ENCODE data around the gene PAX2.

The PAX2 gene

DNA sequence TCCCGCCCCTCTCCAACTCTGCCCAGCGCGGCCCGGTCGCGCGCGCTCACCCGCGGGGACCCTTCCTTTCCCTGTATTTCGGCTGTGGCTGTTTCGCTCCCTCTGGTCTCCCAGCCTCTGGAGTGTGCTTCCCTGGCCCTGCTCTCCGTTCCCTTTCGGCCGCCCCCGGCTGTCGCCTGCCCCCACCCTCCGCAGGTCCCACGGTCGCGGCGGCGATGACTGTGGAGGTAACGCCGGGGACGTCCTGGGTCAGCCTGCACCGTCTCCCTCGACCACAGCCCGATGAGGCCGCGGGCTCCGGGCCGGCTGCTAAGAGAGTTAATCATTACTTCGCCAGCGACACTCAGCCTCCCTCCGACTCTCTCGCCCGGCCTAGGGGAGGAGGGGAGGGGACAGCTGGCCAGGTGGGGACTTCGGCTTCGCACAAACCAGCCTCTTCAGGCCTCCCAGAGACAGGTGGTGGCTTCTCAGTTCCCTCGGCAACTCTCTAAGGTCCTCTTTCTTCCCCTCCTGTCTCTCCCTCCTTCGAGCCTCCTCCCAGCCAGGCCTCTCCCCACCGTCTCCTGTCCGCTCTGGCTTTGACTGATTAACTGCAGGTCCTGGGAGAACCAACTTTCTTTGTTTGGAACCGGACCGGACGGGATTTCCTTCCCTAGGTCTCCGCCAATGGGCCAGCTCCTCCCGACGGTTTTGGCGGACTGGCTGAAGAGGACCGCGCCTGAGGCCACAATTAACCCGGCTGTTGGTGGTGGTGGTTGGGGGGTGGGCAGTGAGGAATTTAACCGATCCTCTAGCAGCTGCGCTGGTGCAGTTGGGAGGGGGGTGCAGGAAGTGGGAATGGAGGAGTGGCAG lies 5.6 kb upstream of the PAX2 start:
- FAIRE-seq (peak; percentile 23), DNase-seq (ENCODE audit: low spot score) (no peak)

DNA sequence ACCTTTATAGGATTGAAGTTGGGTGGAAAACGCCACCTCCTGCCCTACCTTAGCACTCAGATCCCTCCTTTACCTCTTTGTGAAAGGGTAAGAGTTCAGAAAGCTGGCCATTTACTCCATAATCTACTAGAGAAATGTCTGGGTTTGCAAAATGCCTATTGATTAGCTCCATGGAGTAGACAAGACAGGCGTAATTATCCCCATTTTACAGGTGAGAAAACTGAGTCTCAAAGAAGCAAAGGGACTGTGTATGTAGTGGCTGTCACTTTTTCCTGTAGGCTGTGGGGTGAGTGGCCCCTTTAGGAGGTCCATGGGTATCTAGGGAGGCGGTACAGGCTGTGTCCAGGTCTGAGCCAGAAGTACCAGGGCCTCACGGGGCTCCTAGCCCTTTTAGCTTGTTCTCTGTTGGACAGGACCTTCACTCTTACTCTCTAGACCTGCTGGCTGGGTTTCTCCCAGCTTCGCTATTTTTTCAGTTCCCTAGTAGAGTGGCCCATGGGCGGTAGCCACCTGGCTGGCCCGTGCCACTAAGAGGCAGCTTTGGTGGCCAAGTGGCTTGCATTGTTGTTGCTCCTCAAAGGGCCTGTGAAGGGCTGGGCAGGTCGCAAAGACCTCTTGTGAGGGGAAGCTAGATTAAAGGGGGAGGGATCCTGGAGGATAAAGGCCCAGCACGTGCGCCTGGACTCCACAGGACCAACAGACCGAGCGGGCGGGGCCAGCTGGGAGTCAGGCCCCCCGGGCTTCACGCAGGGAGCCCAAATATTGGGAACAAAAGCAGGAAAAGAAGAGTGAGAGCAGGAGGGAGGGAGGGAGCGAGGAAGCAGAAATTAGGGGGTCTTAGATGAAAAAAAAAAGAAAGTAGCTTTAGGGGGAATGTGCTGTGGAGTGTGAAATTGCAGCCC lies 4.7 kb upstream of the PAX2 start:
- DNase-seq (ENCODE audit: low spot score) = no peak
- FAIRE-seq = no peak

DNA sequence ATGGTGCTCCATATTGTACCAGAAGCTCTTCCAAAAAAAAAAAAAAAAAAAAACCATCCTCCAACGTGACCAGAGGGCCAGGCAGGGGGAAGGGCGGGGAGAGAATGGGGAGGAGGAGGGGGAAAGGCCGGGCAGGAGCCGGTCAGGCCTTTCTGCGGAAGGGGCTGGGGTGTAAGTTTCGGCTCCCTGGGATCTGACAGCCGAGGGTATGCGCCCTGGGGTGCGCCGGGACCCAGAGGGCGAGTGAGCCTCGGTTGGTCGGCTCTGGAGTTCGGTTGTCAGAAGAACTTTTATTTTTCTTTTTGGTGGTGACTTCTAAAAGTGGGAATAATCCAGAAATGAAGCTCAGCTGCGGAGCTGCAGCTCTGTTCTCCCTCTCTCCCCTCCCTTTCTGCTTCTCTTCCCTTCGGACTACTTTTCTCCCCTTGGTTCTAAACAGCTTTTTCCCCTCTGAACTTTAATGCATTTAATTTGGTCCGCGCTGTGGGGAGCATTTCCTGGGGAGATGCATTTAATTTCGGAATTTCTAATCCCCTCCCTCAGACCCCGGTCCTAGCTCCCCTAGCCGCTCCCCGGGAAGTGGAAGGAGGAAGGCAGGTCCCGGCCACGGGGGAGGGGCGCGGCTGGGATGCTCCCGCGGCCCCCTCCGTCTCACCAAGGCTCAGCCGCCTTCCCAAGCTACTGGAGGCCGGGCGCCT lies 3.9 kb upstream of the PAX2 start:
- FAIRE-seq = no peak

DNA sequence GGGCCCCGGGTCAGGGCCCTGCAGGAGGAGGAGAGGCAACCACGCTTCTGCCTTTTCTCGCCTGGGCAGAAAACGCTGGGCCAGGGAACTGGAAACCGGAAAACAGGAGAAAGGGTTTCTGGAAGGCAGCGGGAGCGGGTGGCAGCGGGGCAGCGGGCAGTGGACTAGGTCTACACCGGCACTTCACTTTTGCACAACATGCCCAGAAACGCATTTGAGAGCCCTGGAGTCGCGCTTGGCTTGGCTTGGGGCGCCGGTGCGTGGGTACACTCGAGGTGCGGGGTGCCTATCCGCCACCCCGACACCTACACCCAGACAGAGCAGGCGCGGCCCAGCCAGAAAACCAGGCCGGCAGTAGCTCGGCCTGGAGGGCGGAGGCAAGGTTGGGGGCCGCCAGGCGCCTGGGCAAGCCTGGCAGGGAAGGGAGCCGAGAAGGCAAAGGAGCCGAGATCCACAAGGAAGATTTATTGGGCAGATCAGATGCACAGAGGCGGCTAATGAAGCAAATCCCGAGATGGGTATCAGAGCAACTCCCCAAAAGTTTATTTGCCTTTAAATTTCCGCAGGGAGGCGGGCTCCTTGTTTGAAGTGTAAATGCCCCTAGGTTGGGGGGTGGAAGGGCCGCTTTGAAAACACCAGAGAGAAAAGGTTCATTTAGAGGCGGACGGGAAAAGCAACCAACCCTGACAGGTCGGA lies 3.2 kb upstream of the PAX2 start:
- DNase-seq (ENCODE audit: low spot score) = no peak

More for the DNA sequence above, 3.9 kb upstream of the PAX2 start:
- no peak for DNase-seq (ENCODE audit: low spot score)

DNA sequence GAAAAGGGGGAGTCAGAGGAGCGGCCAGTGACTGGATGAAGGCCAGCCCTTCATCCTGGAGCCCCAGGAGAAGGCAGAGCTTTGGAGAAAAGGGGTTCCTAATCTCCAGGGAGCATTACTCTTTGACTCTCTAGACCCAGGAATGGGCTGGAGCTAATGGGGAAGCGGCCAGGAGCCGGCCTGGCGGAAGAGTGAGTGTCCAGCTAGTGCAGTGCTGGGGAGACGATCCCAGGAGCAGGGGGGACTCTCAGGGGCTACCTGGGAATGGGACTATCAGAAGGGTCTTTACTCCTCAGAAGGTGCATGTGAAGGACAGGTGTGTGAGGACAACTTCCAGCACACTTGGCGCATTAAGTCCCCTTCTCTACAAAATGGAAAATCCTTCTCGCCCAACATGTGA lies 2.4 kb upstream of the PAX2 start:
- FAIRE-seq (no peak), DNase-seq (ENCODE audit: low spot score) (no peak)

More for the DNA sequence above, 3.2 kb upstream of the PAX2 start:
- FAIRE-seq = no peak

DNA sequence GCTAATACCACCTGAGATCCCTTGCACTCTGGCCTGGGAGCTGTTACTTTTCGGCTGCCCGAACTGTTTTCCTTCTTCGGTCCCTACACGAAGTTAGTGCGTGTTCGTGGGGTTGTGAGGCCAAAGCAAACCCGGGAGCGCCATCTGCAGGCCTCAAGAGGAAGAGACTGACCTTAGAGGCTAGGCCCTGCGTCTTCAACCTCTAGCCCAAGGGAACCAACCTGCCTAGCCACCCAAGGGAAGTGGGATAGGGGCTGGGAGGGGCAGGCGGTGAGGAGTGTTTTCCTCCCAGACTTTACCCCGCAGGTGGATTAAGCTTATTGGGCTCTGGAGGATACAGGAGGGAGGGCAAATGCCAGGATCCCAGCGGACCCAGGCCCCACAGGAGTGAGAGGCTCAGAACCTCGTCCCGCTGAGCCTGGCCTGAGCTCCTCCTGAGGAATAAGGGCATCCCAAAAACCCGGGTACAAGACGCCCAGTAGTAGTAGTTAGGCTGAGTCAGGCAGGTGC lies 1.7 kb upstream of the PAX2 start:
- DNase-seq (ENCODE audit: low spot score) (peak; percentile 78), FAIRE-seq (peak; percentile 94)

DNA sequence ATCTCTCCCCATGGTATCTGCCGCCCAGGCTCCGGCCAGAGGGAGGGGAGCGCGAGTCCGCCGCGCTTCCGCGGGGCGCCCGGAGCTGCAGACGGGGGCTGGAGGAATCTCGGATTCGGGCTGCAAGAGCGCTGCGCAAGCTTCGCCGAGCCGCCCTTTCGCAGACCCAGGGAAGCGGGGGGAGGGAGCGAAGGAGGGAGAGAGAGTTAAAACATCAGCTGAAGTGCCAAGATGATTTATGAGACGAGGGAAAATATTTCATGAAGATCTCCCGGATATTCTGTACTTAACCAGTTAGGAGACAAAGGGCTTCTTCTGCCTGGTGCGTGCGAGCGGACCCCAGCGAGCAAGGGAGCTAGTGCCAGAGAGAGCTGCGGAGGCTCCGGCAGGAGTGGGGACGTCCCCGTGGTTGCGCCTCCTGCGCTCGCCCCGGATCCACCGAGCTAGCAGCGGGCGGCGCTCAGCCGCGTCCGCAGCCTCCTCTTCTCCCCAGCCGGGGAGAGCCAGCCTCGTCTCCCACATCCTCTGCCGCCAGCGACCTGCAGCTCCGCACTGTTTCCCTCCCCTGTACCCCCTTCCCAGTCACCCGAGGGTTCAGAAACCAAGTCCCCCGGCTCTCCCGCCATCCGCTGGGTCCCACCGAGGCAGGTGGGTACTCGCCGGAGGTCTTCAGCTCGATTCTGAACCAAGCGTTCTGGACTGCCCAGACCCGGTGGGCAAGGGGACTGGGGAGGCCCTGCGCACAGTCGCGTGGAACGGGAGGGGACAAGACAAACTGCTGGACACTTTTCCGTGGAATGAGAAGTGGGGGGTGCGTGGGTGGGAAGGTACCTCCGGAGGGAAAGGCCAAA lies 1.0 kb upstream of the PAX2 start:
- no peak for FAIRE-seq
- DNase-seq (ENCODE audit: low spot score) = peak; percentile 58

DNA sequence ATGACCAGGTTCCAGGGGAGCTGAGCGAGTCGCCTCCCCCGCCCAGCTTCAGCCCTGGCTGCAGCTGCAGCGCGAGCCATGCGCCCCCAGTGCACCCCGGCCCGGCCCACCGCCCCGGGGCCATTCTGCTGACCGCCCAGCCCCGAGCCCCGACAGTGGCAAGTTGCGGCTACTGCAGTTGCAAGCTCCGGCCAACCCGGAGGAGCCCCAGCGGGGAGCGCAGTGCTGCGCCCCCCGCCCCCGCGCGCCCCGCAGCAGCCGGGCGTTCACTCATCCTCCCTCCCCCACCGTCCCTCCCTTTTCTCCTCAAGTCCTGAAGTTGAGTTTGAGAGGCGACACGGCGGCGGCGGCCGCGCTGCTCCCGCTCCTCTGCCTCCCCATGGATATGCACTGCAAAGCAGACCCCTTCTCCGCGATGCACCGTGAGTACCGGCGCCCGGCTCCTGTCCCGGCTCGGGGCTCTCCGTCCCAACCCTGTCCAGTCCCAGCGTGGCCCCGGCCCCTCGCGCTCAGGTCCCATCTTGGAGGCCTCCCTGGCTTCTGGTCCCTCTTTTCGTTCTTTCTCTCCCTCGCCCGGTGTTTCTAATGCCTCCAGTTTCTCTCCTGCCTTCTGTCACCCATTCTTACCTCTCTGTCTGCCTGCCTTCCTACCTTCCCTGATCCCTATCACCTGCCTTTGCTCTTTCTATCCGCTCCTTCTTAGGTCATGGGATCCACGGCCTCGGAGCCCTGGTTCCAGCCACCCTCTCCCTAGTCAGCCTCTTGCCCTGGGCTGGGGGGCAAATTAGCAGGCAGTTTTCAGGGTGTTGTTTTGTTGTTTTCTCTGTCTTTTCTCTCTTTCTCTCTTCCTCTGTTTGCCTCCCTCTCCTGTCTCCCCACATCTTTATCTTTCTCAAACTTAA lies 751 bp downstream of the PAX2 start:
- no peak for FAIRE-seq

DNA sequence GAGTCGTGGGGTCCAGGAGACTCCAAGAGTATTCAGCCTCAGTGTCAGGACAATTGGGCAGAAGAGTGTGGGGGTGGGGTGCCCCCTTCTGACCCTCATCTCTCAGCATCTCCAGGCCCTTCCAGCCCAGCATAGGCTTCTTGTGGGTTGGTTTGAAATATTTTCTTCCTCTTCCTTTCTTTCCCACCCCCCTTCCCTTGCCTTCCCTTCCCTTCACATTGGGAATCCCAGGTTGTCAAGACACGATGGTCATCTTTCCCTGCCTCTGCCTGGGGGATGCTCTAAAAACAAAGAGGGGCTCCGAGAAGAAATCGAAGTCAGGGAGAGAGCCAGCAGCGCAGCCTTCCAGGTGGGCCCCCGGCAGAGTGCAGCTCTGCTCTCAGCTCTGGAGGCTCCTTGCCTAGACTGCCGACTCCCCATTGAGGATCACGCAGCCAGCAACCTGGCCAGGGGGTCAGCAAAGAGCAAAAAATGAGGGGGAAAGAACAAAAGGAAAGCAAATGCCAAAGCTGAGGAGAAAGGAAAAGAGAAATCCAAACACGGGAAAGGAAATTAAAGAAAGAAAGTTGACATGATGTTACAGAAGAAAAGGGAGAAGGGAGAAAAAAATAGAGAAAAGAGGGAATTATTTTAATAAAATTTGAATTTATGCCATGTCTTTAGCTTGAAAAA lies 1.5 kb downstream of the PAX2 start:
- DNase-seq (ENCODE audit: low spot score) (no peak), FAIRE-seq (no peak)

More for the DNA sequence above, 751 bp downstream of the PAX2 start:
- no peak for DNase-seq (ENCODE audit: low spot score)

DNA sequence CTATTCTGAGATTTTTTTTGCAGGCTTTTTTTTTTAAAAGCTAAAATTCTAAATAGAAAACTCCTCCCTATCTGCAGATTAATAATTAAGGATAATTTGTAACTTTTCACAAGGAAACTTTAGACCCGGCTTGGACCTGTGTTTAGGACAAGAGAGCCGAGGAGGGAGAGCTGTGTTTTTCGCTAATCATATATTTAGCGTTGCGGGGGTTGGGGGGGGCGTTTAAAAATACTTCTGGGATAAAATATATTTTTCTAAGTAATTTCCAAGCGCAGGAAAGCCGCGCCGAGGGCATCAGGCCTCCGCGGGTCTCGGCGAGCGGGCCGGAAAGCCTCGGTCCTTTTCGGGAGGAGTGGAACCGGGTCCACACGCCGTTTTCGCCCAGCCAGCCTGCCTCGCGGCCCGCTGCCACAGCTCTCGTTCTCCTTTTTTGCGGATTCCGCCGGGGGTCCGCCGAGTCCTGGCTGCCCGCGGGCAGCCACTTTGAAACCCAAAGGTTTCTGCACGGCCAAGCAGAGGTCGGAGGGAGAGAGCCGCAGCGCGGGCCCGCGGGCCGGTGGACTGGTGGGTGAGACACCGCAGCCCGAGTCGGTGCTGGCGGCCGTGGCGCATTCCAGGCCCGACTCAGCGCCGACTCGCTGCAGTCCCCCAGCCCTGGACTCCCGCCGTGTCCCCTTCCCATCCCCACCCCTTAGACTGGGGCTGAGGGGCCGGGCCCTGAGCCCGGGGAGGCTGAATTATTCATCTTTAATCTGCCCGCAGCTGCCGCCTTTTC lies 2.3 kb downstream of the PAX2 start:
- no peak for FAIRE-seq

DNA sequence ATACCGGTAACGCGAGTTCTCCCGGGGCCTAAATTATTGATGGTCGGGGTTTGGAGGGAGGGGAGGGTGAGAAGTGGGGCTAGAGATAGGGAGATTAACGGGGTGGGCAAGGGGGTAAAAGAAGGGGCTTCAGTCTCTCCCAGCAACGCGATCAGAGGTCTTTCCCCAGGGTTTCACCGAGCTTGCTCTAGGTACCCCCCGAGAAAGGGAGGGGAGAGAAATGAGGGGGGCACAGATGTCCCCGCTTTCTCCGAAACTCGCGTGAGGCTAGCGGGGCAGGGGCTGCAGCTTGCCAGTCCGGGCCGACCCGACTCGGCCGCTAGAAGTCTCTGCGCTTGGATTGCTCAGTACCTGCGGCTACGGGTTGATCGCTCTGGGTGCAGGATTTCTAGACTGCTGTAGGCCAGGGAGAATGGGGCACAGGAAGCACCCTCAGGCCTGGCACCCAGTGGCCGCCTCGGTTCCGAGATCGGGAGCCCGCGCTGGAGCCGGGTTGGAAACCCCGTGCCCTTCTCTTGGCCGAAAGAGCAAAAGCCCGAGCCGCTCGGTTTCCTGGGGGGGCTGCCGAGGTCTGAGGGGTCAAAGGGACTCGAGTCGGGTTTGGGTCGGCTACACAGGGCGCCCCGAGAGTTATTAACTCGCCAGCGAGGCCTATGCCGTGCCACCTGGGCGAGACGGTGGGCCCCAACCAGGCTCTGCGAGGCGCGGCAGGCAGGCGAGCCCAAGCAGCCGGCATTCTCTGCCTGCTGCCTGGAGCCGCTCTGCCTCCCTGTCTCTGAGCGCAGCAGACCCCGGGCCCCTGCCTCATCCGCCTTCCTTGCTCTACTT lies 3.1 kb downstream of the PAX2 start:
- FAIRE-seq = no peak
- no peak for DNase-seq (ENCODE audit: low spot score)

More for the DNA sequence above, 2.3 kb downstream of the PAX2 start:
- no peak for DNase-seq (ENCODE audit: low spot score)

DNA sequence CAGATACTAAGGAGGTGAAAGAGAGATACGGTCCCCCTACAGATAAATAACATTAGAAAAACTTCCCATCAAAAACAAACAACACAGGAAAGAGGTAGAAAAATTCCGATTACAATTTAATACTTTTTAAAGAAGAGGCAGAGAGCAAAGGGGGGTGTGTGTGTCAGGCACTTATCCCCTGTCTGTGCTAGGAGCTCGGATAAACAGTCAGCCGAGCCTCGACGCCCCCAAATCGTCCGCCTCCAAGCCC lies 3.6 kb downstream of the PAX2 start:
- FAIRE-seq (no peak), DNase-seq (ENCODE audit: low spot score) (no peak)

DNA sequence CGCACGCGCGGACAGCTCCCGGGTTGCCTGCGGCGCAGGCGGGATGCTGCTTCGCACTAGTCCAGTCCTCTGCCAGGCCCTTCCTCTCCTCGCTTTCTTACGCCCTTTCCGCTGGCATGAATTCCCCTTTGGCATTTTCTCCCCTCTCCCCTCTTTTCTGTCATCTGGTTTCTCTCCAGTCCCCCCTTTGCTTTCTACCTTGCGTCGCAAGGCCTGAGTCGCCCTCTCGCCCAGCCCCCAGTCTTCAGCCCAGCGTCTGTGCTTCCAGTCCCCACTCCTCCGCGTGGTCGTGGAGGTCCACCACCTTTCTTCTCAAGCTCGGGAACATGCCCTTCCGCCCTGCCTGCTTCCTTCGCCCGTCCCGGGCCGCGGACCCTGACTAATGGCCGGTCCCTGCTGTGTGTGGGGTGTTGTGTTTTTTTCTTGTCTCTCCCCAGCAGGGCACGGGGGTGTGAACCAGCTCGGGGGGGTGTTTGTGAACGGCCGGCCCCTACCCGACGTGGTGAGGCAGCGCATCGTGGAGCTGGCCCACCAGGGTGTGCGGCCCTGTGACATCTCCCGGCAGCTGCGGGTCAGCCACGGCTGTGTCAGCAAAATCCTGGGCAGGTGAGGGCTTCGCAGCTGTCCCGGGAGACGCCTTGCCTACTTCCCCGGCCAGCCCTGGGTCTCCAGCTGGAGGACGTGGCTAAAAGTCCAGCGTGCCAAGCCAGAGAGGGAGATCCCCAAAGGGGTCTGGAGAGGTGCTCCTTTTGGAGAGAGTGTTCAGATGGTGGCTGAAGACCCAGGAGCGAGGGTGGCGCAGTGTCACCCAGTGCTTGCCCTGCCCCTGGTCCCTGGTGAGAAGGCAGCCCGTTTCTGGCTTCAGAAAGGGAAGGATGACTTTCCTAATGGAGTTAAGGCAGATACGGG lies 4.2 kb downstream of the PAX2 start:
- DNase-seq (ENCODE audit: low spot score) = no peak
- FAIRE-seq = no peak

DNA sequence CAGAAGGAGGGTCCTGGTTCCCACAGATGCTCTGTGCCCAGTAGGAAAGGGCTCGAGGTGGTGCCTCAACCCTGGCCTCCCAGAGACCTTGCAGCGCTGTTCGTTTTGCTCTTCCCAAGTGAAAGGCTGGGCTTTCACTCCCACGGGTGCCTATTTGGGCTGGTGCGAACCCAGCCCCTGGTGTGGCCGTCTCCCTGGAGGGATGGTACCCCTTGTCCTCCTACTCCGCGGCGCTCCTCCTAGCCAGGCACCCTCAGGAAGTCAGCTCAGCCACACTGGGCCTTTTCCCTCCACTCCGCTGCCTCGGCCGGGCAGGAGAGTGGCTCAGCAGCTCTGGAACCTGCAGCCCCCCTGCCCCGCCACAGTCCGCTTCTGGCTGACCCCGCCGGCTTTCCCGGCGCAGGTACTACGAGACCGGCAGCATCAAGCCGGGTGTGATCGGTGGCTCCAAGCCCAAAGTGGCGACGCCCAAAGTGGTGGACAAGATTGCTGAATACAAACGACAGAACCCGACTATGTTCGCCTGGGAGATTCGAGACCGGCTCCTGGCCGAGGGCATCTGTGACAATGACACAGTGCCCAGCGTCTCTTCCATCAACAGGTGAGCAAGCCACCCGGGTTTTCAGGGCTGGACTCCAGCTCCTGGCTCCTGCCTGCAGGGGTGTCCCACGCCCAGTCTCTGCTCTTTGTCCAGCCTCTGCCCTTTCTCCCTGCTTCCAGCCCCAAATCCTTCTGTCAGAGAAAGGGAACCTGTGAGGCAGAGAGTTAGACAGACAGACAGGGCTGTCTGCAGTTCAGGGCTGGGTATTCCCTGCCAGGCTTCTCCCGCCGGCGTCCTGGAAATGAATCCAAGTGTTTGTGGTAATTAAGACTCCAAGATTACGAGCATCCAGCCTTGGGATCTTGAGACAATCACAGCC lies 5.2 kb downstream of the PAX2 start:
- FAIRE-seq (no peak), DNase-seq (ENCODE audit: low spot score) (no peak)
